Esophagus squamous epithelium (tissue), 5 donors: ENCODE results near the gene GREB1L. TPM values are rescaled to one million over a fixed set of nuclear protein-coding genes. Genes with fewer than 3 reads are reported as not detected.

ENCODE experiments used
- DNase-seq: peaks from one replicate; lab custom pipeline; 2025; lab: John Stamatoyannopoulos, UW
- H3K27ac ChIP-seq, 4 donors: fragments of 200-600 bp; sonication (generic); one replicate each; pipeline ENCODE4 v1.5.1; 2016 to 2019; ENCODE audit warnings: mild to moderate bottlenecking in 1 of 4
- H3K27me3 ChIP-seq, 4 donors: fragments of 200-600 bp; sonication (generic); 1 replicate in 3 of 4; 2 replicates in 1 of 4; pipeline versions ENCODE4 v1.5.1 to v1.6.0; 2017 to 2021; ENCODE audit warnings: antibody characterized with exemption in 1 of 4
- H3K36me3 ChIP-seq, 3 donors: fragments of 200-600 bp; sonication (generic); one replicate each; pipeline ENCODE4 v1.5.1; 2016 to 2019
- H3K4me1 ChIP-seq, 3 donors: fragments of 200-600 bp; sonication (generic); one replicate each; pipeline ENCODE4 v1.5.1; 2017 to 2019
- H3K4me3 ChIP-seq, 4 donors: fragments of 200-600 bp; sonication (generic); 1 replicate in 3 of 4; 2 replicates in 1 of 4; pipeline ENCODE4 v1.5.1; 2016 to 2019; ENCODE audit warnings: mild to moderate bottlenecking in 2 of 4, moderate library complexity in 1 of 4
- H3K9me3 ChIP-seq, 3 donors: fragments of 200-600 bp; sonication (generic); one replicate each; pipeline ENCODE4 v1.5.1; 2016 to 2019
- POLR2A ChIP-seq, 4 donors: fragments of 450-650 bp; IDR thresholded peaks; one replicate each; pipeline ENCODE4 v1.6.1; 2017; ENCODE audit warnings: antibody characterized with exemption in 4 of 4, mild to moderate bottlenecking in 4 of 4, moderate library complexity in 3 of 4
- WGBS, 2 donors: methylation state at CpG; one replicate each; pipeline ENCODE4 v1.1.5; 2018; 5-methylcytosine and 5-hydroxymethylcytosine counted together
- intact Hi-C: fragments of 100-400 bp; cut with DNase I; formaldehyde crosslinking; loops from one replicate; pipeline ENCODE4 v1.15.0; 2022
- total RNA-seq, 4 donors: library from RNA; depleted of rRNA; stranded (reverse); fragments of >200 nt; gene quantifications; one replicate each; pipeline ENCODE4 v1.1.0, GENCODE V29; 2016
- TF ChIP-seq, protein P1 (sequence below), 6 experiments: fragments of 450-650 bp in 4 of 6; fragments of 200-600 bp in 2 of 6; sonication (generic) in 2 of 6; IDR thresholded peaks; one replicate each; pipeline ENCODE4 v1.5.1; 2016 to 2019; ENCODE audit warnings: antibody characterized with exemption in 6 of 6, mild to moderate bottlenecking in 4 of 6, moderate library complexity in 4 of 6
- donor health status: DM: yes; HTN: yes; CAD: no.

The GREB1L gene
- total RNA-seq, 4 donors from 2014 or later: 0.12 to 0.95 (median 0.66) TPM; not detected in 1

DNA sequence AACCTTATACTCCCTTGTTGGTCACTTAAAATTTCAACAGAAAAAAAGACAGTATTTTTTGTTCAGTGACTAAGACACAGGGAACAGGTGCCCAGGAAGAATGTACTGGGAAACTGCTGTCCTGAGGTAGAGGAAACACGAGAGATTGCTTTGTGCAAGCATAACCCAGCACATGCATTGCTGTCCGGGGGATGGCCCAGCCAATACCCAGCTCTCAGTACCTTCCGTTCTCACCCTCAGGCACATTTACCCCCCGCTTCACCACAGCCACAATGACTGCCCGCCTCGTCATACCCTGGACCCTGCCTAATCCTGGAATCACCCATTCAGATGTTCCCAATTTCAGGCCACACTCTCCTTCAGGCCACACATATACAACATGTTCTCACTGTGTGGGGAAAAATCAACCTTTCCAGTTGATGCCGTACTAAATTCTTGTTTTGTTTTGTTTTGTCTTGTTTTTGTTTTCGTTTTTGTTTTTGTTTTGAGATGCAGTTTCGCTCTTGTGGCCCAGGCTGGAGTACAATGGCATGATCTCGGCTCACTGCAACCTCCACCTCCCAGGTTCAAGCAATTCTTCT is 217.8 kb downstream of the GREB1L start:
- no peak for DNase-seq
- no peaks in the 10 kb centered on the region for H3K36me3 ChIP-seq
- intact Hi-C loops: no loop called here
- TF ChIP-seq, protein P1, sequence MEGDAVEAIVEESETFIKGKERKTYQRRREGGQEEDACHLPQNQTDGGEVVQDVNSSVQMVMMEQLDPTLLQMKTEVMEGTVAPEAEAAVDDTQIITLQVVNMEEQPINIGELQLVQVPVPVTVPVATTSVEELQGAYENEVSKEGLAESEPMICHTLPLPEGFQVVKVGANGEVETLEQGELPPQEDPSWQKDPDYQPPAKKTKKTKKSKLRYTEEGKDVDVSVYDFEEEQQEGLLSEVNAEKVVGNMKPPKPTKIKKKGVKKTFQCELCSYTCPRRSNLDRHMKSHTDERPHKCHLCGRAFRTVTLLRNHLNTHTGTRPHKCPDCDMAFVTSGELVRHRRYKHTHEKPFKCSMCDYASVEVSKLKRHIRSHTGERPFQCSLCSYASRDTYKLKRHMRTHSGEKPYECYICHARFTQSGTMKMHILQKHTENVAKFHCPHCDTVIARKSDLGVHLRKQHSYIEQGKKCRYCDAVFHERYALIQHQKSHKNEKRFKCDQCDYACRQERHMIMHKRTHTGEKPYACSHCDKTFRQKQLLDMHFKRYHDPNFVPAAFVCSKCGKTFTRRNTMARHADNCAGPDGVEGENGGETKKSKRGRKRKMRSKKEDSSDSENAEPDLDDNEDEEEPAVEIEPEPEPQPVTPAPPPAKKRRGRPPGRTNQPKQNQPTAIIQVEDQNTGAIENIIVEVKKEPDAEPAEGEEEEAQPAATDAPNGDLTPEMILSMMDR (IDR thresholded peaks at IDR 0.05): no peak
- no peak for TF ChIP-seq POLR2A (IDR thresholded peaks at IDR 0.05)
- no peaks in the 10 kb centered on the region for H3K4me1 ChIP-seq
- H3K4me3 ChIP-seq: no peak overlapping the region
- H3K9me3 ChIP-seq: no peaks in the 10 kb centered on the region
- peaks cover 0 to 9% (median 0%) of the 10 kb centered on the region in 4 donors for H3K27me3 ChIP-seq
- WGBS, 2 donors: 82 to 83% methylated on average over 10 of the region's 10 CpGs
- H3K27ac ChIP-seq: no peak overlapping the region

DNA sequence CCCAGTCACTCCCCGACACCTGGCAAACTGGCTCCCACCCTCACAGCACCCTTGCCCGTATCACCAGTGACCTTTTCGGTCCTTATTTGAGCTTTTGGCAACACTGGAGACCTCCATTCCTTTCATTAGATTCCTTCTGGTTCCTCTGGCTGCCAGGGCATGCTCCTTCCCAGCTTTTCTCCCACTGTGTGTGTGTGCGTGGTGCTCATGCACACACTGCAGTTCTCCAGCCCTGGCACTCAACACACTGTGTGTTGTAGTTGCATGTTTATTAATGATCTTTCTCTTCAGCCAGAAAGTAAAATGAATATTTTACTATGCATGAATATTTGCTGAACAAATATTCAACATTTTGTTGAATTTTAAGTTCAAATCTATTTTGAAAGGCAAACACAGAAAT is 219.4 kb downstream of the GREB1L start:
- no peak for DNase-seq
- Histone ChIP-seq H3K4me1 (no peaks in the 10 kb centered on the region), H3K36me3 (no peaks in the 10 kb centered on the region), H3K27ac (no peak overlapping the region), H3K27me3 (peaks cover 0 to 9% (median 0%) of the 10 kb centered on the region in 4 donors), H3K9me3 (no peaks in the 10 kb centered on the region), H3K4me3 (no peak overlapping the region)
- intact Hi-C loops: no loop called here
- TF ChIP-seq, protein P1 (IDR thresholded peaks at IDR 0.05): no peak
- no peak for TF ChIP-seq POLR2A (IDR thresholded peaks at IDR 0.05)
- 81 to 82% methylated on average over 4 of the region's 4 CpGs for WGBS, 2 donors

DNA sequence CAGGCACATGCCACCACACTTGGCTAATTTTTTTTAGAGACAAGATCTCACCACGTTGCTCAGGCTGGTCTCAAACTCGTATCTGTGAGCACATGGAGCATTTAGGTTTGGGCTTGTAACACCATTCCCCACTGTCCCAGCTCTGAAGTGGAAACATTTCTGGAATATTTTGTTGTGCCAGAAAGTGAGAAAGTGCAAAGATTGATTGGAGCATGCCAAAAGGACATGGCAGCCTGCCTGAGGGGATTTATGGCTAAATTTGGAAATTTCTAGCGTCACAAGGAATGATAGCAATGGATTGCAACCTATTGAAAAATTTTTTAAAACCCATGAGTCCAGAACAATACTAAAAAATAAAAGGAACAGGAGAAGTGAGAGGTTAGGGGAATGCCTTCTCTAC is 221.7 kb downstream of the GREB1L start:
- Histone ChIP-seq H3K27ac (peak overlapping the region in 1 of 4 donors; percentile 25), H3K9me3 (no peaks in the 10 kb centered on the region), H3K4me1 (no peaks in the 10 kb centered on the region), H3K4me3 (no peak overlapping the region), H3K36me3 (no peaks in the 10 kb centered on the region), H3K27me3 (peaks cover 0 to 9% (median 0%) of the 10 kb centered on the region in 4 donors)
- DNase-seq: no peak
- 37 to 53% methylated on average over 3 of the region's 3 CpGs for WGBS, 2 donors
- no peak for TF ChIP-seq POLR2A (IDR thresholded peaks at IDR 0.05)
- TF ChIP-seq, protein P1 (IDR thresholded peaks at IDR 0.05): no peak
- intact Hi-C loops: no loop called here

GRCh38 chr18:21468514-21469164 is 226.6 kb downstream of the GREB1L start:
- Histone ChIP-seq H3K27ac (no peak overlapping the region), H3K9me3 (no peaks in the 10 kb centered on the region), H3K4me1 (no peaks in the 10 kb centered on the region), H3K27me3 (peaks cover 0 to under 1% (median 0%) of the 10 kb centered on the region in 4 donors), H3K36me3 (no peaks in the 10 kb centered on the region), H3K4me3 (no peak overlapping the region)
- TF ChIP-seq, protein P1 (IDR thresholded peaks at IDR 0.05): no peak
- TF ChIP-seq POLR2A (IDR thresholded peaks at IDR 0.05): no peak
- intact Hi-C loops: no loop called here
- 73 to 77% methylated on average over 4 of the region's 4 CpGs for WGBS, 2 donors
- no peak for DNase-seq

- no peaks in the 10 kb centered on the region for H3K9me3 ChIP-seq
- H3K4me3 ChIP-seq: no peak overlapping the region
- no peak overlapping the region for H3K27ac ChIP-seq
- no peaks in the 10 kb centered on the region for H3K4me1 ChIP-seq
- no peak for DNase-seq
- no peaks in the 10 kb centered on the region for H3K36me3 ChIP-seq
- 84% methylated on average over 2 of the region's 2 CpGs for WGBS, 2 donors
- no peaks in the 10 kb centered on the region for H3K27me3 ChIP-seq
- intact Hi-C loops: no loop called here
- TF ChIP-seq, protein P1 (IDR thresholded peaks at IDR 0.05): no peak
- no peak for TF ChIP-seq POLR2A (IDR thresholded peaks at IDR 0.05)
Observed at GRCh38 chr18:21472741-21473140, 230.7 kb downstream of the GREB1L start.
